LNCaP clone FGC (cell line): Measurements from ENCODE around the gene DCHS2.

Experiments used
- DNase-seq: peaks from one replicate; pipeline ENCODE4 v3.0.0-alpha.2; 2011; ENCODE audit warnings: low read depth
- H3K4me3 ChIP-seq: 2 replicates; pipeline ENCODE4 v1.5.1; 2011; ENCODE audit warnings: mild to moderate bottlenecking, low read depth, low read length, control low read depth
- TF ChIP-seq, protein P1 (sequence below): IDR thresholded peaks from 2 replicates; pipeline ENCODE4 v1.5.1; 2012; ENCODE audit warnings: mild to moderate bottlenecking; ENCODE audit not compliant: control insufficient read depth, insufficient read depth; ENCODE audit errors: extremely low read depth

The DCHS2 gene

DNA sequence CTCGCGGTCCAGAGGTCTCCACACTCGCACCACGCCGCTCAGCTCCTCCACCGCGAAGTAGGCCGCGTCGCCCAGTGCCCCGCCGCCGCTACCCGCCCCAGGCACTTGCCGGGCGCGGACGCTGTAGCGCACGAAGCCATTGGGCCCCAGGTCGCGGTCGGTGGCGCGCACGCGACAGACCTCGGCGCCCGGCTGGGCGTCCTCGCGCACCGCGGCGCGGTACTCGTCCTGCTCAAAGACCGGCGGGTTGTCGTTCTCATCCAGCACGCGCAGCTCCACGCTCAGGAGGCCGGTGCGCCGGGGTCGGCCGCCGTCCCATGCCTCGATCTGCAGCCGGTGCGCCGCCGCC, 1.4 kb downstream of the DCHS2 start:
- TF ChIP-seq, protein P1, sequence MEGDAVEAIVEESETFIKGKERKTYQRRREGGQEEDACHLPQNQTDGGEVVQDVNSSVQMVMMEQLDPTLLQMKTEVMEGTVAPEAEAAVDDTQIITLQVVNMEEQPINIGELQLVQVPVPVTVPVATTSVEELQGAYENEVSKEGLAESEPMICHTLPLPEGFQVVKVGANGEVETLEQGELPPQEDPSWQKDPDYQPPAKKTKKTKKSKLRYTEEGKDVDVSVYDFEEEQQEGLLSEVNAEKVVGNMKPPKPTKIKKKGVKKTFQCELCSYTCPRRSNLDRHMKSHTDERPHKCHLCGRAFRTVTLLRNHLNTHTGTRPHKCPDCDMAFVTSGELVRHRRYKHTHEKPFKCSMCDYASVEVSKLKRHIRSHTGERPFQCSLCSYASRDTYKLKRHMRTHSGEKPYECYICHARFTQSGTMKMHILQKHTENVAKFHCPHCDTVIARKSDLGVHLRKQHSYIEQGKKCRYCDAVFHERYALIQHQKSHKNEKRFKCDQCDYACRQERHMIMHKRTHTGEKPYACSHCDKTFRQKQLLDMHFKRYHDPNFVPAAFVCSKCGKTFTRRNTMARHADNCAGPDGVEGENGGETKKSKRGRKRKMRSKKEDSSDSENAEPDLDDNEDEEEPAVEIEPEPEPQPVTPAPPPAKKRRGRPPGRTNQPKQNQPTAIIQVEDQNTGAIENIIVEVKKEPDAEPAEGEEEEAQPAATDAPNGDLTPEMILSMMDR = no peak
- no peak overlapping the region for H3K4me3 ChIP-seq
- no peak for DNase-seq

DNA sequence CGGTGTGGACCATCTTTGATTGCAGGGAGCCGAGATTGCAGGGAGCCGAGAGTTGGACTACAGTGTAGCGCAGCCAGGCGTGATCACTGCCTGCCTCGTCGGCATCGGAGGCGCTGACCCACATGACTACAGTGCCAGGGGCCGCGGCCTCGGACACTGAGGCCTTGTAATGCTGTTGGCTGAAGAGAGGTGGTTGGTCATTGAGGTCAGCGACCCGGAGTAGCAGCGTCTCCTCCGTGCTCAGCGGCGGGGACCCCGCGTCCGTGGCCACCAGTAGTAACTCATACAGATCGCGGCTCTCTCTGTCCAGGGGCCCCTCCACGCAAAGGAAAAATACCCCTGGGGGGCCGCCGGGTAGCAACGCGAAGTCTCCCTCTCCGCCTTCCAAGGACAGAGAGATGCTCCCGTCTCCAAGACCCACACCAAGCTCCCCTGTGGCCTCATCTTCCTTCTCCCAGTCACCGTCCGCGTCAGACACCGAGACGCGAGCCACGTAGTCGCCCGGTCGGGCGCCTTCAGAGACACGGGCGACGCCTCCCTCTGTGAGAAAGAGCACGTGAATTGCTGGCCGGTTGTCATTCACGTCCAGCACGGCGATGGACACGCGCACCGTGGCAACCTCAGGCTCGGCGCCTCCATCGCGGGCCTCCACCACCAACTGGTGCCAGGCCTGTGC, 1.9 kb downstream of the DCHS2 start:
- TF ChIP-seq, protein P1 = no peak
- no peak for DNase-seq
- H3K4me3 ChIP-seq = no peak overlapping the region

DNA sequence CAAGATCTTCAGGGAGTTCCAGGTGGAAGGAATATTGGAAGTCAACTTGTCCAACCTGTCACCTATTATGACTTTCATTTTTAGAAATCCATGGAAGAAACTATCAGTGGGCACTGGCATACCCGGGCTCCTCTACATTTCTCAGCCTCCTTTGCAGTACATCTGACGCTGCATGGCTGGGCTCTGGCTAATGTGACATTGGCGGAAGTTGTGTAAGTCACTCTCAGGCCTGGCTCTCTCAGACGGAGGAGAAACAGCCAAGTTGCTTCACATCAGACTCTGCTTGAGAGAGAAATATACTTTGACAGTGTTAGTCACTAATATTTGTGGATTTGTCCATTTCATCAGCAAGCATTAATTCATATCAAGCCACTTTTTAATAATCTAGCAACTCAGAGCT, 4.5 kb downstream of the DCHS2 start:
- DNase-seq = no peak
- H3K4me3 ChIP-seq = no peak overlapping the region
- TF ChIP-seq, protein P1 = no peak

DNA sequence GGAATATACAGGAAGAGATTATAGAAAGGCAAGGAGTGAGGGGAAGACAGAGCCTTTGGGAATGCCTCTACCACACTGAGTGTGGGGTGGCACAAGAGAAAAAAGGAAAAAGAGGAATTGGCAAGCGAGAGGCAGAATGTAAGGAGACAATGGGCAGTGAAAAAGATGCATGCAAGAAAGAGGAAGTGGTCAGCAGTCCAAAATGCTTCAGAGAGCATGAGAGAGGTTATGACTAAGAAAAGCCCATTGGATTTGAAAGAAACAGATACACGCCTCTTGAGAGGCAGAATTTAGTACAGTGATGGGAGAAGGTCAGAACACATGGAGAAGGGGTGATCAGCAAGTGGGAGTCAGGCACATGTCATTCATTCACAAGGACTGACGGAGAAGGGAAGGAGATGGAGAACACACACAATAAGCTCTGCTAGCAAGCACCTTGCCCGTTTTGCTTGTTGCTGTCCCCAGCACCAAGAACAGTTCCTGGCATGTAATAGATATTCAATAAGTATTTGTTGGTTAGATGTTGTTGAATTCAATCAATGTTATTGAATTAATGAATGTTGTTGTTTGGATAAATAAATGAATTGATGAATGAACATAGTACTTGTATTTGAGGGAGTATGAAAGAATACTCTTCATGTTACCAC, 6.3 kb downstream of the DCHS2 start:
- no peak for DNase-seq
- no peak overlapping the region for H3K4me3 ChIP-seq
- TF ChIP-seq, protein P1 = no peak

- DNase-seq = no peak
- no peak overlapping the region for H3K4me3 ChIP-seq
- TF ChIP-seq, protein P1 = no peak
Observed at GRCh38 chr4:154478547-154478946, 13.1 kb downstream of the DCHS2 start.

GRCh38 chr4:154478128-154478527, 13.5 kb downstream of the DCHS2 start:
- DNase-seq = no peak
- TF ChIP-seq, protein P1 = no peak
- no peak overlapping the region for H3K4me3 ChIP-seq

DNA sequence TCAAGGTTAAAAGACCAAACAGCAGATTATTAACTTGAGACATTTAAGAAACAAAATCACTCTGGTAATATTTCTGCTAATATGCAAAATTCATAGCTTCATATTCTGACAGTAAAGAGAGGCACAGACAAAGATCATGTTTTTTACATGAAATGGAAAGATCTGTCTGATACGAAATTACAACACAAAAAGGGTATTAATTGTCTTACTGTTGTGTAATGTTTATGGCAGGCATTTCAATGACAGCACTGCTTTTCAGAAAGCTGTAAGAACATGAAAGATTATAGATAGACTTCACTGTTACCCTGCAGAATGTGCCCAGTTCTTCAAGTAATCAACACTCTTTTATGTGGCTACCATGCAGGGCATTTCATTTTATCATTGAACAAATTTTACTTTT, 15.4 kb downstream of the DCHS2 start:
- DNase-seq = no peak
- TF ChIP-seq, protein P1 = no peak
- no peak overlapping the region for H3K4me3 ChIP-seq
